Stimulated activated CD4-positive, alpha-beta T cell treated with anti-CD3 and anti-CD28 coated beads, Interleukin-12 subunit alpha, Interleukin-12 subunit beta, amount 100 ng/mL, for 4 hours (primary cell): ENCODE data around the gene ZFP36.

Experiments
- DNase-seq: peaks from one replicate; pipeline ENCODE4 v3.0.0-alpha.2; 2020

The ZFP36 gene

GRCh38 chr19:39407410-39407659 lies 688 bp downstream of the ZFP36 start:
- no peak for DNase-seq

GRCh38 chr19:39407660-39408391 lies 1.2 kb downstream of the ZFP36 start:
- DNase-seq = no peak

GRCh38 chr19:39408392-39409207 lies 2.0 kb downstream of the ZFP36 start:
- DNase-seq = no peak

GRCh38 chr19:39409208-39410016 lies 2.8 kb downstream of the ZFP36 start:
- DNase-seq = peak; percentile 74

GRCh38 chr19:39410017-39410830 lies 3.6 kb downstream of the ZFP36 start:
- DNase-seq = peak; percentile 60

- DNase-seq = no peak
These were observed 4.1 kb downstream of the ZFP36 start for GRCh38 chr19:39410831-39411080.

- no peak for DNase-seq
These were observed 4.6 kb downstream of the ZFP36 start for GRCh38 chr19:39411081-39411831.

GRCh38 chr19:39411832-39412099 lies 5.1 kb downstream of the ZFP36 start:
- peak; percentile 87 for DNase-seq

- peak; percentile 98 for DNase-seq
These were observed 5.6 kb downstream of the ZFP36 start, which contains the start of gene PLEKHG2 for GRCh38 chr19:39412100-39412866. PLEKHG2 (plus strand) TSS chr19:39412669; CDS start chr19:39414087, 1,418 bp downstream.

- no peak for DNase-seq
These were observed 6.2 kb downstream of the ZFP36 start for GRCh38 chr19:39412867-39413271.

GRCh38 chr19:39413272-39413910 lies 6.7 kb downstream of the ZFP36 start:
- no peak for DNase-seq

- DNase-seq = no peak
These were observed 7.4 kb downstream of the ZFP36 start for GRCh38 chr19:39413911-39414608.

- no peak for DNase-seq
These were observed 8.7 kb downstream of the ZFP36 start for GRCh38 chr19:39415111-39416046.

- DNase-seq = no peak
These were observed 9.8 kb downstream of the ZFP36 start for GRCh38 chr19:39416152-39417120.

GRCh38 chr19:39417463-39418181 lies 11.0 kb downstream of the ZFP36 start:
- no peak for DNase-seq

- DNase-seq = no peak
These were observed 12.4 kb downstream of the ZFP36 start for GRCh38 chr19:39419003-39419402.

- no peak for DNase-seq
These were observed 14.1 kb downstream of the ZFP36 start for GRCh38 chr19:39420769-39421168.
